HL-60 (cell line): ENCODE data around the gene RAB44.

Source experiments
- POLR2AphosphoS5 ChIP-seq: IDR thresholded peaks from 2 replicates; pipeline ENCODE4 v1.6.1; 2012; ENCODE audit warnings: low read depth
- SPI1 ChIP-seq: IDR thresholded peaks from 2 replicates; pipeline ENCODE4 v1.6.1; 2012; ENCODE audit warnings: low read depth, mild to moderate bottlenecking, borderline replicate concordance
- TF ChIP-seq, protein P1 (sequence below): IDR thresholded peaks from one replicate; pipeline ENCODE4 v1.5.1; 2011; ENCODE audit warnings: low read length, control low read depth, inconsistent platforms; ENCODE audit not compliant: insufficient read depth
- TF ChIP-seq, protein P2 (sequence below): IDR thresholded peaks from 2 replicates; pipeline ENCODE4 v1.6.1; 2012; ENCODE audit warnings: low read depth; ENCODE audit not compliant: insufficient replicate concordance

DNA sequence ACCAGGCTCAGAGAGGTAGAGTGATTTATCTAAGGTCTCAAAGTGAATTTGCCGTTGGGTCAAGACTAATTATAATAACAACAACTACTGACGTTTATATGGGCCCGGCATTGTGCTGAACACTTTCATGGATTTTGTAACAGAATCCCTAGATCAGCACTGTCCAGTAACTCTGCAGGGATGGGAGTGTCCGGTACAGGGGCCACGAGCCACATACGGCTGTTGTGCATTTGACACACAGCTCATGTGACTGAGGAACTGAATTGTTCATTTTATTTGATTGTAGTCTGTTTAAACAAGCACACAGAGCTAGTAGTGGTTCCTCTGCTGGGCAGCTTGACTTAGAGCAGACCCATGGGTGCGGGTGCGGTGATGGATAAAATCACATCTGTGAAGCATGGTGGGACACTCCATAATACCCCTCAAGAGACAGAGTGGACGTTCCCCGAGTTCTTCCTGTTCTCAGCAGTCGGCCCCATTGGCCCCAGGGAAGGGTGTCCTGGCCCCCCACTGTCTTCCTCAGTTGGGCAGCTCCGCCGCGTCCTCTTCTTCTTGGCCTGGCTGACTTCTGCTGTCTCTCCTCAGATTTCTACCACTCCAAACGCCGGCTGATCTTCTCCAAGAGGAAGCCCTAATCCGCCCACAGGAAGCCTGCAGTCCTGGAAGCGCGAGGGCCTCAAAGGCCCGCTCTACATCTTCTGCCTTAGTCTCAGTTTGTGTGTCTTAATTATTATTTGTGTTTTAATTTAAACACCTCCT is 12.3 kb upstream of the RAB44 start:
- TF ChIP-seq, protein P1, sequence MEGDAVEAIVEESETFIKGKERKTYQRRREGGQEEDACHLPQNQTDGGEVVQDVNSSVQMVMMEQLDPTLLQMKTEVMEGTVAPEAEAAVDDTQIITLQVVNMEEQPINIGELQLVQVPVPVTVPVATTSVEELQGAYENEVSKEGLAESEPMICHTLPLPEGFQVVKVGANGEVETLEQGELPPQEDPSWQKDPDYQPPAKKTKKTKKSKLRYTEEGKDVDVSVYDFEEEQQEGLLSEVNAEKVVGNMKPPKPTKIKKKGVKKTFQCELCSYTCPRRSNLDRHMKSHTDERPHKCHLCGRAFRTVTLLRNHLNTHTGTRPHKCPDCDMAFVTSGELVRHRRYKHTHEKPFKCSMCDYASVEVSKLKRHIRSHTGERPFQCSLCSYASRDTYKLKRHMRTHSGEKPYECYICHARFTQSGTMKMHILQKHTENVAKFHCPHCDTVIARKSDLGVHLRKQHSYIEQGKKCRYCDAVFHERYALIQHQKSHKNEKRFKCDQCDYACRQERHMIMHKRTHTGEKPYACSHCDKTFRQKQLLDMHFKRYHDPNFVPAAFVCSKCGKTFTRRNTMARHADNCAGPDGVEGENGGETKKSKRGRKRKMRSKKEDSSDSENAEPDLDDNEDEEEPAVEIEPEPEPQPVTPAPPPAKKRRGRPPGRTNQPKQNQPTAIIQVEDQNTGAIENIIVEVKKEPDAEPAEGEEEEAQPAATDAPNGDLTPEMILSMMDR = no peak
- TF ChIP-seq POLR2AphosphoS5 = no peak
- TF ChIP-seq, protein P2, sequence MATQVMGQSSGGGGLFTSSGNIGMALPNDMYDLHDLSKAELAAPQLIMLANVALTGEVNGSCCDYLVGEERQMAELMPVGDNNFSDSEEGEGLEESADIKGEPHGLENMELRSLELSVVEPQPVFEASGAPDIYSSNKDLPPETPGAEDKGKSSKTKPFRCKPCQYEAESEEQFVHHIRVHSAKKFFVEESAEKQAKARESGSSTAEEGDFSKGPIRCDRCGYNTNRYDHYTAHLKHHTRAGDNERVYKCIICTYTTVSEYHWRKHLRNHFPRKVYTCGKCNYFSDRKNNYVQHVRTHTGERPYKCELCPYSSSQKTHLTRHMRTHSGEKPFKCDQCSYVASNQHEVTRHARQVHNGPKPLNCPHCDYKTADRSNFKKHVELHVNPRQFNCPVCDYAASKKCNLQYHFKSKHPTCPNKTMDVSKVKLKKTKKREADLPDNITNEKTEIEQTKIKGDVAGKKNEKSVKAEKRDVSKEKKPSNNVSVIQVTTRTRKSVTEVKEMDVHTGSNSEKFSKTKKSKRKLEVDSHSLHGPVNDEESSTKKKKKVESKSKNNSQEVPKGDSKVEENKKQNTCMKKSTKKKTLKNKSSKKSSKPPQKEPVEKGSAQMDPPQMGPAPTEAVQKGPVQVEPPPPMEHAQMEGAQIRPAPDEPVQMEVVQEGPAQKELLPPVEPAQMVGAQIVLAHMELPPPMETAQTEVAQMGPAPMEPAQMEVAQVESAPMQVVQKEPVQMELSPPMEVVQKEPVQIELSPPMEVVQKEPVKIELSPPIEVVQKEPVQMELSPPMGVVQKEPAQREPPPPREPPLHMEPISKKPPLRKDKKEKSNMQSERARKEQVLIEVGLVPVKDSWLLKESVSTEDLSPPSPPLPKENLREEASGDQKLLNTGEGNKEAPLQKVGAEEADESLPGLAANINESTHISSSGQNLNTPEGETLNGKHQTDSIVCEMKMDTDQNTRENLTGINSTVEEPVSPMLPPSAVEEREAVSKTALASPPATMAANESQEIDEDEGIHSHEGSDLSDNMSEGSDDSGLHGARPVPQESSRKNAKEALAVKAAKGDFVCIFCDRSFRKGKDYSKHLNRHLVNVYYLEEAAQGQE = no peak
- TF ChIP-seq SPI1 = no peak
